Thyroid gland (tissue), 4 donors: Measurements from ENCODE around the gene PALLD.

Experiments
- CTCF ChIP-seq, 6 experiments: fragments of 200-600 bp in 3 of 6; fragments of 450-650 bp in 3 of 6; sonication (generic) in 3 of 6; IDR thresholded peaks; one replicate each; pipeline ENCODE4 v1.5.1; 2016 to 2019; ENCODE audit warnings: antibody characterized with exemption in 6 of 6, mild to moderate bottlenecking in 2 of 6, inconsistent platforms in 1 of 6, moderate library complexity in 1 of 6
- POLR2A ChIP-seq, 2 donors: fragments of 450-650 bp; IDR thresholded peaks; one replicate each; pipeline ENCODE4 v1.6.1; 2017; ENCODE audit warnings: antibody characterized with exemption in 2 of 2, mild to moderate bottlenecking in 2 of 2, moderate library complexity in 1 of 2

- no peak for TF ChIP-seq CTCF (IDR thresholded peaks at IDR 0.05)
- TF ChIP-seq POLR2A (IDR thresholded peaks at IDR 0.05), result no peak
These were observed 276.7 kb downstream of the PALLD start for GRCh38 chr4:168773388-168774195.
